Epithelial cell of proximal tubule (primary cell): ENCODE measurements around the gene C16orf96. TPM values are rescaled to one million over a fixed set of nuclear protein-coding genes. Genes with fewer than 3 reads are reported as not detected.

Source experiments
- DNase-seq: peaks from one replicate; pipeline ENCODE4 v3.0.0-alpha.2; 2011; ENCODE audit warnings: low read depth
- H3K4me3 ChIP-seq: 2 replicates; pipeline ENCODE4 v1.5.1; 2011; ENCODE audit warnings: low read depth, mild to moderate bottlenecking, low read length
- total RNA-seq: library from RNA; depleted of rRNA; stranded (reverse); fragments of >200 nt; gene quantifications from 2 replicates; pipeline ENCODE4 v1.2.3, GENCODE V29; 2015
- TF ChIP-seq, protein P1 (sequence below): conservative IDR thresholded peaks from 2 replicates; pipeline ENCODE4 v1.5.1; 2012; ENCODE audit warnings: low read depth, mild to moderate bottlenecking, low read length

The C16orf96 gene
- total RNA-seq, 1 donor from 2014 or later: not detected

DNA sequence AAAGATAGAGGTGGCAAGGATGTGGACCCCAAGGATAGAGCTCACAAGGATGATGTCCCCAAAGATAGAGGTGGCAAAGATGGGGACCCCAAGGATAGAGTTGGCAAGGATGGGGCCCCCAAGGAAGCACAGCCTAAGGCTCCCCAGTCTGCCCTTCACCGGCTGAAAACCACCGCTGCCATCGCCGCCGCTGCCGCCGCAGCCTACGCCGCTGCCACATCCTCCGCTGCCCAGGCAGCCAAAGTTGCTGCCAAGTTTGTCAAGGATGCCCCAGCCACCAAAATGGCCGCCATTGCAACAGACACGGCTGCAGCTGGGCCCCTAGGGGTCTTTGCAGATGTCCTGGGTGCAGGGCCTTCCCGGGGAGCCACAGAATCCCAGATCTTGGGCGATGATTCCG is 19.9 kb downstream of the C16orf96 start:
- TF ChIP-seq, protein P1, sequence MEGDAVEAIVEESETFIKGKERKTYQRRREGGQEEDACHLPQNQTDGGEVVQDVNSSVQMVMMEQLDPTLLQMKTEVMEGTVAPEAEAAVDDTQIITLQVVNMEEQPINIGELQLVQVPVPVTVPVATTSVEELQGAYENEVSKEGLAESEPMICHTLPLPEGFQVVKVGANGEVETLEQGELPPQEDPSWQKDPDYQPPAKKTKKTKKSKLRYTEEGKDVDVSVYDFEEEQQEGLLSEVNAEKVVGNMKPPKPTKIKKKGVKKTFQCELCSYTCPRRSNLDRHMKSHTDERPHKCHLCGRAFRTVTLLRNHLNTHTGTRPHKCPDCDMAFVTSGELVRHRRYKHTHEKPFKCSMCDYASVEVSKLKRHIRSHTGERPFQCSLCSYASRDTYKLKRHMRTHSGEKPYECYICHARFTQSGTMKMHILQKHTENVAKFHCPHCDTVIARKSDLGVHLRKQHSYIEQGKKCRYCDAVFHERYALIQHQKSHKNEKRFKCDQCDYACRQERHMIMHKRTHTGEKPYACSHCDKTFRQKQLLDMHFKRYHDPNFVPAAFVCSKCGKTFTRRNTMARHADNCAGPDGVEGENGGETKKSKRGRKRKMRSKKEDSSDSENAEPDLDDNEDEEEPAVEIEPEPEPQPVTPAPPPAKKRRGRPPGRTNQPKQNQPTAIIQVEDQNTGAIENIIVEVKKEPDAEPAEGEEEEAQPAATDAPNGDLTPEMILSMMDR: no peak
- no peak for DNase-seq
- H3K4me3 ChIP-seq: no peak overlapping the region

GRCh38 chr16:4578961-4579530 is 22.9 kb downstream of the C16orf96 start:
- no peak overlapping the region for H3K4me3 ChIP-seq
- TF ChIP-seq, protein P1: no peak
- DNase-seq: no peak

- TF ChIP-seq, protein P1: no peak
Measured at GRCh38 chr16:4580250-4580649, 24.1 kb downstream of the C16orf96 start.

GRCh38 chr16:4583906-4584305 is 27.8 kb downstream of the C16orf96 start:
- no peak overlapping the region for H3K4me3 ChIP-seq
- TF ChIP-seq, protein P1: no peak
- DNase-seq: no peak

More at GRCh38 chr16:4580250-4580649, 24.1 kb downstream of the C16orf96 start:
- no peak overlapping the region for H3K4me3 ChIP-seq
- no peak for DNase-seq

DNA sequence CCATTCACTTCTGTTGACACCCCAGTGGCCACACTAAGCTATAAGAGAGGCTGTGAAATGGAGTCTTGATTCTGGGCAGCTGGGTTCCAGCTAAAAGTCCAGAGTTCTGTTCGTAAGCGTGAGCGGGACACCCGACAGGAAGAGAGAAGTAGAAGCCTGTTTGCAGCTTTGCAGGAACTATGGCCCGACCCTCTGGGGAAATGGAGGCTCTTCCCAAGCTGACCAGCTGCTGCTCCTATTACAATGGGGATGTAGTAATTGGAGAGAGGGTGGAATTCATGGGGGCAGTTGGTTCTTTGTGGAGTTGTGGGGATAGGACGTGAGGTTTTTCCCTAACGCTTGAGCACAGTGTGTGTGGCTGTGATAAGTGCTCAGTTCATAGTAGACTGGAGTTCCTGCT is 30.2 kb downstream of the C16orf96 start:
- H3K4me3 ChIP-seq: no peak overlapping the region
- TF ChIP-seq, protein P1: no peak
- DNase-seq: no peak

DNA sequence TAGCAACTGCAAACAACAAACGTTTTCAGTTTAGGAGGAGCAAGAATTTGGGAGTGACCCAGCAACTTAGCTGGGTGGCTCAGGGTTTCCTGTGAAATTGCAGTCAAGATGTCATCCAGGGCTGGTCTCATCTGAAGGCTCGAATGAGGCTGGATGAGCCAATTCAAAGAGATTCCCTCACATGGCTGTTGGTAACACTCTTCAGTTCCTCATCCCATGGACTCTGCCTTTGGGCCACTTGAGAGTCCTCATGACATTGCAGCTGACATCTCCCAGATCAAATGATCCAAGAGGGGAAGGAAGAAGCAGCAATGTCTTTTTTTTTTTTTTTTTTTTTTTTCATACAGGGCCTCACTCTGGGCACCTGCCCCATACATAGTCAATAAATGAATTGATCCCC is 32.2 kb downstream of the C16orf96 start:
- no peak overlapping the region for H3K4me3 ChIP-seq
- no peak for DNase-seq
- TF ChIP-seq, protein P1: no peak

DNA sequence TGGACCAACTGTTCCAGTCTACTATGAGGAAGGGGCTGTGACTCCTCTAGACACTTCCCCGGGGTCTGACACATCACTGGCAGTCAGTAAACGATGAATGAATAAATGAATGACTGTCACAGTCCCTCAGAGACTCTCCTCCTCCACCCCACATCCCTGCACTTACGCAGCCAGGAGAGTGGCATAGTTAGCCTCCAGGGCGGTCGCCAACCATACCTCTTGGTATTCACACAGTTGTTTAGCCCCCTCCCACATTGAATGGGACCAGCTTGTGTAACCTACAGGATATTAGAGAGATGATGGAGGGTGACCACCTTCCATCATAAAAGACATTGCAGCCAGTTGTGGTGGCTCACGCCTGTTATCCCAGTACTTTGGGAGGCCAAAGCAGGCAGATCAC is 32.8 kb downstream of the C16orf96 start:
- no peak for DNase-seq
- TF ChIP-seq, protein P1: no peak
- no peak overlapping the region for H3K4me3 ChIP-seq
